ENCODE data around the gene CXCR4. TPM values are rescaled to one million over a fixed set of nuclear protein-coding genes. Genes with fewer than 3 reads are reported as not detected.
A peak's percentile ranks its signal among the peaks of the same experiment; 100 is the strongest.

CXCR4 gene
- total RNA-seq, 2 donors from 2014 or later, result 11.9 to 12.4 TPM

- H3K27me3 ChIP-seq, result peaks cover 0 to 4% of the 10 kb centered on the region in 2 donors
- no peaks in the 10 kb centered on the region for H3K9me3 ChIP-seq
- H3K4me3 ChIP-seq, result no peak overlapping the region
- TF ChIP-seq, protein P1, sequence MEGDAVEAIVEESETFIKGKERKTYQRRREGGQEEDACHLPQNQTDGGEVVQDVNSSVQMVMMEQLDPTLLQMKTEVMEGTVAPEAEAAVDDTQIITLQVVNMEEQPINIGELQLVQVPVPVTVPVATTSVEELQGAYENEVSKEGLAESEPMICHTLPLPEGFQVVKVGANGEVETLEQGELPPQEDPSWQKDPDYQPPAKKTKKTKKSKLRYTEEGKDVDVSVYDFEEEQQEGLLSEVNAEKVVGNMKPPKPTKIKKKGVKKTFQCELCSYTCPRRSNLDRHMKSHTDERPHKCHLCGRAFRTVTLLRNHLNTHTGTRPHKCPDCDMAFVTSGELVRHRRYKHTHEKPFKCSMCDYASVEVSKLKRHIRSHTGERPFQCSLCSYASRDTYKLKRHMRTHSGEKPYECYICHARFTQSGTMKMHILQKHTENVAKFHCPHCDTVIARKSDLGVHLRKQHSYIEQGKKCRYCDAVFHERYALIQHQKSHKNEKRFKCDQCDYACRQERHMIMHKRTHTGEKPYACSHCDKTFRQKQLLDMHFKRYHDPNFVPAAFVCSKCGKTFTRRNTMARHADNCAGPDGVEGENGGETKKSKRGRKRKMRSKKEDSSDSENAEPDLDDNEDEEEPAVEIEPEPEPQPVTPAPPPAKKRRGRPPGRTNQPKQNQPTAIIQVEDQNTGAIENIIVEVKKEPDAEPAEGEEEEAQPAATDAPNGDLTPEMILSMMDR (IDR thresholded peaks at IDR 0.05), result no peak
- peaks cover 0 to 34% of the 10 kb centered on the region in 2 donors for H3K4me1 ChIP-seq
- no peak for DNase-seq (ENCODE audit: low spot score)
- H3K27ac ChIP-seq, result no peak overlapping the region
- H3K36me3 ChIP-seq, result no peaks in the 10 kb centered on the region
These were observed 3.4 kb upstream of the CXCR4 start for GRCh38 chr2:136121204-136121910.

GRCh38 chr2:136119717-136120675 lies 2.0 kb upstream of the CXCR4 start:
- no peaks in the 10 kb centered on the region for H3K9me3 ChIP-seq
- peak overlapping the region in 1 of 2 donors; percentile 52 for H3K4me3 ChIP-seq
- H3K27me3 ChIP-seq, result peaks cover 0 to 4% of the 10 kb centered on the region in 2 donors
- H3K36me3 ChIP-seq, result no peaks in the 10 kb centered on the region
- no peak overlapping the region for H3K27ac ChIP-seq
- TF ChIP-seq, protein P1 (IDR thresholded peaks at IDR 0.05), result no peak
- DNase-seq (ENCODE audit: low spot score), result no peak
- peaks cover 0 to 34% of the 10 kb centered on the region in 2 donors for H3K4me1 ChIP-seq

DNA sequence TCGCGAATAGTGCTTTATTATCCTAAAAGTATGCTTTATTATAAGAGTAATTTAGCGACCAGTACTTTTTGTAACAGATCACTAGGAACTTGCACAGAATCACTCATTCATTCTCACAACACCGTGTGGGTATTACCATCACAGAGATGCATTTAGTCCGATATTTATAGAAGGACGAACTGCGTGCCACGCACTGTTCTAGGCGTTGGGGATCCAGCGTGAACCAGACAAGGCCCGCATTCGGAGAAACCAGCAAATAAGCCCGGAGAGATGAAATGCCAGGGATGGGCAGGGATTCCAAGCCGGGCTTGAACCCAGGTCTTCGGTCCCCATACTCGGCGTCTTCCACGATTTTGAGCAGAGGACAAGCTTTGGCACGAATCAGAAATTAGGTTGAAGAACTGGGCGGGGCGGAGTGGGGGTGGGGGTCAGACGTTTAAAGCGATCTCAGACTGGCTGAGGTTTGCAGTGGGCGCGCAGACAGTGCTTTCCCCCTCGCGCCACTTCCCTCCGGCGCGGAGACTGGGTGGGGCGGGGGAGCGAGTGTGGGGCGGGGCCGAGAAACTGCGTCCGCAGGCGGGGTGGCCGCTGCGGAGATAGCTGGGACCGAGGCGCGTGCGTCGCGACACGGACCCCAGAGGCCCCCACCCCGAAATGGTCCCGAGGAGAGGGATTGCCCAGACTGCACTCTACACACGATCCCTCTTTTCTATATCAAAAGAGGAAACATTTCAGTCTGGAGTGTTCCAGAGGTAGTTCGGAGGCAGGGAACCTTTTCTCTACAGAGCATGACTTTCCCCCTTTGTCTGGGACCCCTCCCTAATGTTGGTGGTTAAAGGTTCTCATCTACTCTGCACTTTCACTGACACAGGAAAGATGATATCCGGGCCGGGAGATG lies 1.1 kb upstream of the CXCR4 start:
- H3K4me3 ChIP-seq, result peak overlapping the region; percentile 34 to 52
- TF ChIP-seq, protein P1 (IDR thresholded peaks at IDR 0.05), result no peak
- no peaks in the 10 kb centered on the region for H3K9me3 ChIP-seq
- H3K27ac ChIP-seq, result peak overlapping the region in 1 of 2 donors; percentile 54
- peaks cover 0 to 4% of the 10 kb centered on the region in 2 donors for H3K27me3 ChIP-seq
- H3K4me1 ChIP-seq, result peaks cover 0 to 34% of the 10 kb centered on the region in 2 donors
- H3K36me3 ChIP-seq, result no peaks in the 10 kb centered on the region
- no peak for DNase-seq (ENCODE audit: low spot score)

GRCh38 chr2:136117391-136117841 lies 533 bp downstream of the CXCR4 start:
- peak overlapping the region; percentile 31 to 38 for H3K27ac ChIP-seq
- H3K4me1 ChIP-seq, result peaks cover 0 to 34% of the 10 kb centered on the region in 2 donors
- DNase-seq (ENCODE audit: low spot score), result no peak
- no peaks in the 10 kb centered on the region for H3K36me3 ChIP-seq
- H3K27me3 ChIP-seq, result peaks cover 0 to 4% of the 10 kb centered on the region in 2 donors
- H3K4me3 ChIP-seq, result peak overlapping the region; percentile 34 to 52
- TF ChIP-seq, protein P1 (IDR thresholded peaks at IDR 0.05), result no peak
- no peaks in the 10 kb centered on the region for H3K9me3 ChIP-seq

DNA sequence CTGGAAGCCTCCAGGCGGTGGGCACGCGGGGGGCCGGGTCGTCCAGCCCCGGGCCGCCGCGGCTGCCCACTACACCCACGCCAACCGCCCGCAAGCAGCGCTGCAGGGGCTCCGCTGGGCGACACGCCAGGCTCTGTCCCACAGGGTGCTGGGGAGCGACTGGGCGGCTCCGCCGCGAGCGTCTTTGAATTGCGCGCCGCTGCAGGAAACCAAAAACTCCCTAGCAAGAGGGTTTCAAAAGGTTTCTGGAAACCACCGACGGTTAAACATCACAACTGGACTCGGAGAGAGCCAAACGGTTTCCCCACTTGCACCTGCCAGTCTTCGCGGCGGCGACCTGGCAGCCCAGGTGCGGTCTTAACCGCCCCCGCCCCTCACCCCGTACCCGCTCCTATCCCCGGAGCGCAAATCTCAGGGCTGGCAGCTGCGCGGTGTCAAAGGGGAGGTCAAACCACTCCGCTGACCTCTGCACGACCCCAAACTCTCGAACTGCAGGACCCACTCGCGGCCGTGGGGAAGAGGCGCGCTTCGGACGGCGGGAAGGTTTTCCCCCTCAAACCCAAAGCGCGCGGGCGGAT lies 1.0 kb downstream of the CXCR4 start:
- Histone ChIP-seq H3K36me3 (no peaks in the 10 kb centered on the region), H3K9me3 (no peaks in the 10 kb centered on the region), H3K4me1 (peaks cover 0 to 34% of the 10 kb centered on the region in 2 donors), H3K27ac (peak overlapping the region; percentile 31 to 38), H3K27me3 (peaks cover 0 to 4% of the 10 kb centered on the region in 2 donors), H3K4me3 (peak overlapping the region; percentile 34 to 52)
- DNase-seq (ENCODE audit: low spot score), result no peak
- TF ChIP-seq, protein P1 (IDR thresholded peaks at IDR 0.05), result no peak

Measured in right atrium auricular region (tissue), 2 donors.